ENCODE data around the gene RAP1GAP2.
"Not testable (repeated sequence)": the region's sequence is repeated elsewhere in the genome, so short reads cannot be mapped to it uniquely, and the experiment has no call there.

The RAP1GAP2 gene

DNA sequence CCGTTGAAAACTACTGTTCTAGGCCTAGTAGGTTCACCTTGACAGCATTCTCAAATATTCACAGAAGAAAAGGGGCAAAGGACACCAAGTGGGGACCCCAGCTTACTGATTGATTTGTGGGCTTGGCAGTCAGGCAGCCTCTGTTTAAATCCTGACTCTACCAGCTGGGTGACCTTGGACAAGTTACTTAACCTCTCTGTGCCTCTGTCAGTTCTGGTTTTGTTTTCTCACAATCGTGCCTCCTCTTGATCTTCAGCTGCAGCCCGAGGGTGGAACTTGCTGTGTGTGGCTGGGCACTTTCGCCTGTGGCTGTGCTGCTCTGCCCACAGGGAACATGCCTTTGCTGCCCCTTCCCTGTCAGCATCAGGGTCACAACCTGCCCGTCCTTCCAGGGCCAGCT lies 17.8 kb downstream of the RAP1GAP2 start:
- H3K4me3 ChIP-seq (ENCODE audit: low read depth, low read length): no peak overlapping the region

GRCh38 chr17:2814481-2815341 lies 18.5 kb downstream of the RAP1GAP2 start:
- H3K4me3 ChIP-seq (ENCODE audit: low read depth, low read length): no peak overlapping the region

GRCh38 chr17:2815781-2816185 lies 19.5 kb downstream of the RAP1GAP2 start:
- no peak overlapping the region for H3K4me3 ChIP-seq (ENCODE audit: low read depth, low read length)

- no peak overlapping the region for H3K4me3 ChIP-seq (ENCODE audit: low read depth, low read length)
These were observed 20.4 kb downstream of the RAP1GAP2 start for GRCh38 chr17:2816688-2817087.

GRCh38 chr17:2819294-2819693 lies 23.1 kb downstream of the RAP1GAP2 start:
- not testable (repeated sequence) for H3K4me3 ChIP-seq (ENCODE audit: low read depth, low read length)

DNA sequence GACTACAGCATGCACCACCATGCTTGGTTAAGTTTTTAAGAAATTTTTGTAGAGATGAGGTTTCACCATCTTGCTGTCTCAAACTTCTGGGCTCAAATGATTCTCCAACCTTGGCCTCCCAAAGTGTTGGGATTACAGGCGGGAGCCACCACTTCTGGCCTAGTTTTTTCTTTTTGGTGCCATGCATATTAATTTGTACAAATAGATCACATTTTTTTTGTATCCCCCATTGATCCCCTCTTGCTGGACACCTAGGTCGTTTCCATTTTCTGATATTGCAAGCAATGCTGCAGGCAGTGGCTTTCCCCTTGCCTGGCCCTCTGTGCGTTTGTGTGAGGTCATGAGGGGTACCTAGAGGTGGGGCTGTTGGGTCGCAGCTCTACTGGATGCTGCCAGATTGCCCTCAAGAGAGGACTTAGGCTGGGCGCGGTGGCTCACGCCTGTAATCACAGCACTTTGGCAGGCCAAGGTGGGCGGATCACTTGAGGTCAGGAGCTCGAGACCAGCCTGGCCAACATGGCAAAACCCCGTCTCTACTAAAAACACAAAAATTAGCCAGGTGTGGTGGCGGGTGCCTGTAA lies 23.8 kb downstream of the RAP1GAP2 start:
- no peak overlapping the region for H3K4me3 ChIP-seq (ENCODE audit: low read depth, low read length)

DNA sequence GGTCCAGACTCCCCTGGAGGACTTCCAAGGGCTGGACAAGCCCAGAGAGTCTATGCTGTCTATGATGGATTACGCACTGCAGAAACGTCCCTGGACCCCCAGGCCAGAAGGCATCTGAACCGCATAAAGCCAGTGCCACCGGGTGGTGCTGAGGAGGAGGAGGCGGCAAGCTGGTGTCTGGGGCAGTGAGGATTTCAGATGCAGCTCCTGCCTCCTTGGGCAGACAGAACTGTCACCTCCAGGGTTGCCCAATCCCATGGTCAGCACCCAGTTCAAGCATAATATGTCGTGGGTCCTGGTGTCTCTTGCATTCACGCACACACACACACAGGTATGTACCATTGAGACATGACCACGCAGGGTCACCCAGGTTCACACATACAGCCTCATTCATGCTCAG lies 25.6 kb downstream of the RAP1GAP2 start:
- H3K4me3 ChIP-seq (ENCODE audit: low read depth, low read length): no peak overlapping the region

GRCh38 chr17:2822358-2822757 lies 26.1 kb downstream of the RAP1GAP2 start:
- H3K4me3 ChIP-seq (ENCODE audit: low read depth, low read length): no peak overlapping the region

- no peak overlapping the region for H3K4me3 ChIP-seq (ENCODE audit: low read depth, low read length)
These were observed 29.2 kb downstream of the RAP1GAP2 start for GRCh38 chr17:2825253-2825970.

DNA sequence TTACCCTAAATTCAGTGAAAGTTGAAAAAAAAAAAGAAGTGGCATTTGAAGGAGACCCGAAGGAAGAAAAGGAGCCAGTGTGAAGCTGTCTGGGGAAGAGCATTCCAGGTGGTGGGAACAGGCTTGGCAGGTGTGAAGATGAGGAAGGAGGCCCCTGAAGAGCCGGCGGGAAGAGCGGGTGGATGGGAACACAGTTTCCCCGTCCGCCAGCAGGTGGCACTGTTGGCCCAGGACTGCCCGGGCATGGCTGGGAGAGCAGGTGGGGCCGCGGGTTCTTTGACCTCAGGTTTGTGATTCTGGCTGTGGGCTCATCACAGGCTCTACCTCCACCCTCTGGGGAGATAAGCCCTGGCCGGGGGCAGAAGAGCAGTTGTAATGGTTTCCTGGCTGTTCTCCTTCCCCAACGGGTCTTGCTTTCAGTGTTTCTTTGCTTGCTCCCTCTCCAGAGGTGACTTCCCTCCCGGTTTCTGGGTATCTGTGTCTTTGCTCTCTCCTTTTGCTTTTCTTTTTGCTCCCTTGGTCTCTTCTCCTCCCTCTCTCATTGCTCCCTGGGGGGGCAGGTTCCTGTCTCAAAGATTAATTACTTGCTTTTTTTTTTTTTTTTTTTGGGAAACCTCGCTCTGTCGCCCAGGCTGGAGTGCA lies 32.3 kb downstream of the RAP1GAP2 start:
- H3K4me3 ChIP-seq (ENCODE audit: low read depth, low read length): no peak overlapping the region

GRCh38 chr17:2830678-2831077 lies 34.4 kb downstream of the RAP1GAP2 start:
- H3K4me3 ChIP-seq (ENCODE audit: low read depth, low read length): no peak overlapping the region

DNA sequence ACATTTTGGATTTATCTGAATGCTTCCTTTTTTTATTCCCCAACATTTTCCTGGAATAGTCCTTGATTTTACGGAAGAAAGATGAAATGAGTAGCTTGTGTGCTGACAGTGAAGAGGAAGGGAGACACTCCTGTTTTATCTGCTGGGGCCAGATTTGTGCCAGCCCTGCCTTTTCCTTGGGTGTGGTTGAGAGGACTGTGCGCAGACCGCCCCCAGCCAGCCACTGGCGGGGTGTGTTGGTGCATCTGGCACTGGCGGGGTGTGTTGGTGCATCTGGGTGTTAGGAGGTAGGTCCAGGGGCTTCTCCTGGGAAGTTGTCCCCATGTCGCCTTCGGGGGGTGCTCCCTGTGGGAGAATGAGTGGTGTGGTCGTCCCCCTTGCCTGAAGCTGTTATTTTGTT lies 39.5 kb downstream of the RAP1GAP2 start:
- H3K4me3 ChIP-seq (ENCODE audit: low read depth, low read length): no peak overlapping the region

- no peak overlapping the region for H3K4me3 ChIP-seq (ENCODE audit: low read depth, low read length)
These were observed 40.9 kb downstream of the RAP1GAP2 start for GRCh38 chr17:2837147-2837561.

GRCh38 chr17:2841606-2842005 lies 45.4 kb downstream of the RAP1GAP2 start:
- no peak overlapping the region for H3K4me3 ChIP-seq (ENCODE audit: low read depth, low read length)

- no peak overlapping the region for H3K4me3 ChIP-seq (ENCODE audit: low read depth, low read length)
These were observed 46.2 kb downstream of the RAP1GAP2 start for GRCh38 chr17:2842464-2842863.

DNA sequence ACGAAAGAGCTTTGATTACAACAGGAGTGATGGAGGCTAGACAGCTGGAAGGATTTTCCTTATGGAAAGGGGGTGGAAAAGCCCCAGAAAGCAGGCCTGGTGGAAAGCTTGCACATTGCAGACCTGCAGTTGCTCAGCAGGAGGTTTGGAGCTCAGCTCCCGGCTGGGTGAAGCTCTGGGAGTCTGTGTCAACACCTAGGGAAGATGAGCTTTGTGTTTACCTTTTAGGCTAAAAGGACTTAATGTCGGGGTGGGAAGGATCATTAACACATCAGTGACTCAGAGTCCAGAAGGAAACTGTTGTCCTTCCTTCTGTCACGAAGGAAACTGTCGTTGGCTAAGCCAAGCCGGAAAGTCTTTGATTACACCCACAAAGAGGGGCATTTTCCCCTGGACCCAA lies 48.2 kb downstream of the RAP1GAP2 start:
- H3K4me3 ChIP-seq (ENCODE audit: low read depth, low read length): no peak overlapping the region

GRCh38 chr17:2847381-2848333 lies 51.4 kb downstream of the RAP1GAP2 start:
- H3K4me3 ChIP-seq (ENCODE audit: low read depth, low read length): no peak overlapping the region

DNA sequence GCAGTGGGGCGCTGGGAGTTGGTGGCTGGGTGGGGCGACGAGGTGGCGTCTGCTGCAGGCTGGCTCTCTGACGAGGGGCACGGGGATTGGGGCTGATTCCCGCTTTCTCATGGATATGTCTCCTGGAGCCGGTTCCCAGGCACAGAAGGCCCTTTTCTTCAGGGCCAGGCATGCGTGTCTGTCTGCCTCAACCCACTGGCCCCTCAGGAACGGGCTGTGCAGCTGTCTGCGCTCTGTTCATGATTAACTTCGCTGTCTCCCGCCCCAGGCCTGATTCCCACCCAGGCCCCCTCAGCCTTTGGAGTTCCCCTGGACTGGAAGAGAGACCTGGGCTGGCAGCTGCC lies 53.1 kb downstream of the RAP1GAP2 start:
- H3K4me3 ChIP-seq (ENCODE audit: low read depth, low read length): no peak overlapping the region

DNA sequence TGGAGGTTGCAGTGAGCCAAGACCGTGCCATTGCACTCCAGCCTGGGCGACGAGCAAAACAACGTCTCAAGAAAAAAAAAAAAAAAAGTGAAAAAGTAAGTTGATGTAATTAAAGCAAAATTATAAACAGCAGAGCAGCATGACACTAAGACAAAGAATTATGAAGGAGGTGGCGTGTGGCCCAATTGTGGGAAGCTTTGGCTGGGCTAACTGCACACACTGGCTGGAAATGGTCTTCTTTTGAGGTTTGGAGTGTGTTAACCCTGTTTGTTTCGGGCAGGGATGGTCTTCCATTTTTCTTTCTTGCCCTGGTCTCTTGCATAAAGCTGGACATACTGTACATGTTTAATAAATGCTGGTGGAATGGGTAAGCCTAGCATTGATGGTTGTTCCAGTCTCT lies 54.8 kb downstream of the RAP1GAP2 start:
- H3K4me3 ChIP-seq (ENCODE audit: low read depth, low read length): no peak overlapping the region

GRCh38 chr17:2851615-2852014 lies 55.4 kb downstream of the RAP1GAP2 start:
- no peak overlapping the region for H3K4me3 ChIP-seq (ENCODE audit: low read depth, low read length)

Data from iPS-11a (cell line).